GM23338 (cell line): ENCODE measurements around the gene IDI1.

ENCODE experiments used
- CREB1 ChIP-seq: fragments of 250-450 bp; sonication (Bioruptor Pico); IDR thresholded peaks from 2 replicates; pipeline ENCODE4 v1.5.0; 2020; ENCODE audit warnings: low read depth, mild to moderate bottlenecking, moderate library complexity
- CTCF ChIP-seq, 2 experiments: fragments of 200-600 bp in 1 of 2; sonication (generic) in 1 of 2; conservative IDR thresholded peaks; 2 replicates each; pipeline versions ENCODE4 v1.5.1 to v1.6.1; 2016 to 2017; ENCODE audit warnings: antibody characterized with exemption in 2 of 2, low read depth in 2 of 2, mild to moderate bottlenecking in 2 of 2, moderate library complexity in 1 of 2
- ETS1 ChIP-seq: IDR thresholded peaks from 2 replicates; pipeline ENCODE4 v1.6.1; 2016; ENCODE audit warnings: antibody characterized with exemption
- EZH2 ChIP-seq: fragments of 200-600 bp; sonication (generic); IDR thresholded peaks from one replicate; pipeline ENCODE4 v1.8.0; 2017; ENCODE audit warnings: antibody characterized with exemption, mild to moderate bottlenecking, low read depth; ENCODE audit not compliant: unreplicated experiment
- EZH2phosphoT487 ChIP-seq: fragments of 200-600 bp; sonication (generic); IDR thresholded peaks from one replicate; pipeline ENCODE4 v1.8.1; 2018; ENCODE audit warnings: antibody characterized with exemption; ENCODE audit not compliant: unreplicated experiment
- JUNB ChIP-seq: IDR thresholded peaks from one replicate; pipeline ENCODE4 v1.6.1; 2016; ENCODE audit warnings: antibody characterized with exemption; ENCODE audit not compliant: unreplicated experiment
- POLR2AphosphoS5 ChIP-seq: IDR thresholded peaks from 2 replicates; pipeline ENCODE4 v1.6.1; 2016; ENCODE audit warnings: antibody characterized with exemption, low read depth
- REST ChIP-seq: IDR thresholded peaks from one replicate; pipeline ENCODE4 v1.6.1; 2018; ENCODE audit warnings: antibody characterized with exemption; ENCODE audit not compliant: unreplicated experiment
- STAT1 ChIP-seq: IDR thresholded peaks from one replicate; pipeline ENCODE4 v1.6.1; 2016; ENCODE audit warnings: antibody characterized with exemption; ENCODE audit not compliant: unreplicated experiment
- ZNF114 ChIP-seq: fragments of 250-450 bp; sonication (Bioruptor Pico); IDR thresholded peaks from 2 replicates; pipeline ENCODE4 v1.5.0; 2020; ENCODE audit warnings: mild to moderate bottlenecking, moderate library complexity
- ZNF331 ChIP-seq: fragments of 250-450 bp; sonication (Bioruptor Pico); IDR thresholded peaks from 2 replicates; pipeline ENCODE4 v1.5.0; 2020; ENCODE audit warnings: low read depth, mild to moderate bottlenecking, moderate library complexity

- TF ChIP-seq EZH2 (no peak), CTCF (conservative IDR thresholded peaks at IDR 0.05; ENCODE audit: low read depth in 2 of 2) (no peak), POLR2AphosphoS5 (no peak), JUNB (no peak), REST (no peak), ETS1 (no peak), CREB1 (CRISPR knock-in tag) (no peak; the same call in 1 of the 2 replicates), EZH2phosphoT487 (no peak), ZNF331 (CRISPR knock-in tag) (no peak), STAT1 (no peak), ZNF114 (no peak)
Observed at GRCh38 chr10:1048349-1048731, 579 bp downstream of the IDI1 start.
